DMS114 treated with DMSO at 0.1 percent for 48 hours (cell line): ENCODE data around the gene PLCB1.

ENCODE experiments used
- DNase-seq: peaks from one replicate; lab custom pipeline; 2025; ENCODE audit not compliant: unreplicated experiment; lab: John Stamatoyannopoulos, UW

The PLCB1 gene

DNA sequence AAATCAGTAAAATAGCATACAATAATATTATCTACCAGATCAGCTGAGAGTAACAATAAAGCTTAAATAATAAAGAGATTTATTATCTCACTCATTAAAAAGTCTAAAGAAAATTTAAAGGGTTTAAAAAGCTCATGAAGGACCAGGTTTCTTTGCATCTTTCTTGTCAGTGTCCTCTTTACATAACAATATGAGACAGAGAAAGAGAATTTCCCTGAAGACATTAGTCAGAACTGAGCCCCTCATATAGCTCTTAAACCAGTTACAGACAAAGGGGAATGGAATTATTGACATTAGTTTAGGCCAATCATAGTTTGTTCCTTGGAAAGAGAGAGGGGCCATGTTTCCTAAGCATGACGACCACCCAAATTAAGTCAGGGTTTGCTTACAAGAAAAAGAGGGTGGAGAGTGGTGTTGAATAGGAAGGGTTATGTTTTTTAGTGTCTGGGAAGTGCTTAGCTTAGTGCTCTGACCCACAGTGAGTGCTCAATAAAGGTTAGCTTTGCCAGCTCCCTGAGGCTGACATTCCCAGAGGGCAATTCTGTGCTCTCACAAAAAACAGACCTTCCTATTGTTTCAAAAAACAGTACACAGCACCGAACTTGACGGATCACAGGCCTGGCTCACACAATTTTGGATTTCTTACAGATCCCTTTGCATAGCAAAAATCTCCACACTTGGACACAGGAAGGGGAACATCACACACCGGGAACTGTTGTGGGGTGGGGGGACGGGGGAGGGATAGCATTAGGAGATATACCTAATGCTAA is 3.6 kb upstream of the PLCB1 start:
- DNase-seq: no peak

DNA sequence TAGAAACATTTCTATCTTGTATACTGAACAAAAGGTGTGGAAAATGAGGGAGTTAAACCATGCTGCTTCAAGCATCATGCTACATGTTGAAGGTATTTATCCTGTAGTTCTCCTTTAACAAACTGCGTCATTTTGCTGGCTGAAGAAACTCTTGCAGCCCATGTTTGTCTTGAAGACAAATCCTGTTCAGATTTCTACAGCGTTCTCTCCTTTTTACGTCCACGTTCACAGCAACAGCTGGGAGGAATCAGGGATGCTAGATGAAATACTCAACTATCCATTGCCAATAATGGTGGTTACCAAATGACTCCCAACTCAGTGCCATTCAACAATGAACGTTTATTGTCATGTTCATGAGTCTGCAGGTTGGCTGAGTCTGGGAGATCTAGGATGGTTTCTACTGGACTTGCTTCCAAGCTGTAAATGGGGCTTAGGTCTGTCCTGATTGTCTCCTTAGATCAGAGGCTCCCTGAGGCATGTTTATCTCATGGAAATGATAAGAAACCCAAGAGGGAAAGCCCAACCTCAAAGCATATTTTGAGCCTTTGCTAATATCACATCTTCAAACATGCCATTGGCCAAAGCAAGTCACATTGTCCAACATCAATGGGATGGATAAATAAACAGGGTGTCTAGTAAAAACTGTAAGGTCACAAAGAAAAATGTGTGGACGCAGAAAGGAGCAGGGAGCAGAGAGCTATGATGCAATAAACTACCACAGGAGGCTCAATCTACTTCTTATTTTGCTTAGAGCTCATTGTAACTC is 2.7 kb upstream of the PLCB1 start:
- DNase-seq: no peak

- no peak for DNase-seq
Measured at GRCh38 chr20:8130840-8131526, 1.1 kb upstream of the PLCB1 start.

GRCh38 chr20:8132484-8133309 is 631 bp downstream of the PLCB1 start:
- DNase-seq: no peak

DNA sequence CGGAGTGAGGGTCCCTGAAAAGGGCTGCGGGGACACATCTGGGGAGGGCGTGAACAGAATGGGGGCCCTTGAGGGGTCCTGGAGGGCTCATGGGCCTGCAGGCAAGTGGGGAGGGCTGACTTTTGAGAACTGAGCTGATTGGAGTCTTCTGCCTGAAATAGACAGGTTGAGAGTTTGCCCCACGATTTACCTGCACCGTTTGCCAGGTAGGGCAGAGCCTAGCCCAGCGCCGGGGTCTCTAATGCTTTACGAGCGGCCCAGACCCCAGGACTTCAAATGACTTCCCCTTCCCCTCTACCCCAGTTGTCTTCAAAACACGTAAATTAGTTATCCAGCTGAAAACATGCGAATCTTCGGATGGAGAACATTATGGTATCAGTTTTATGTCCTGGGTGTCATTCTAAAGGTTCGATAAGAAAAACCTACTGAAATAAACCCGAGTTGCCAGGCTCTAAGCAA is 1.3 kb downstream of the PLCB1 start:
- DNase-seq: no peak

- no peak for DNase-seq
Measured at GRCh38 chr20:8133851-8134451, 1.9 kb downstream of the PLCB1 start.

DNA sequence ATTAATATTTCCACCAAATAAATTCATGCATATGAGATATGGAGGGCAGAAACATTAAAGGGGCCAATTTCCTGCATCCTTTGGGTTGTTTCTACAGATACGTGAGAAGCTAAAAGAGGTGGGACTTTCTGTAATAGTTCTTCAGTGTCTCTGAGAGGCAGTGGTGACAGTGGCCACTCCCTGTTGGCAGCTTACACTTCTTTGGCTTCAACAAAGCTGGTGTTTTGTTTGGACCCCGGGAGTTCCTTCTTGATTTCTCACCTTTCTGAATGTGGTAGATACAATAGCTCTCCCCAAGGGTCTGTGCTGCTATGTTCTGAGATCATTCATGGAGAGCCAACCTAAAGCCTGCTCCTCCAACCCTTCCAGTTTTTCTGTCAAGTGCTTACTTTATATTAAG is 7.8 kb downstream of the PLCB1 start:
- DNase-seq: no peak

DNA sequence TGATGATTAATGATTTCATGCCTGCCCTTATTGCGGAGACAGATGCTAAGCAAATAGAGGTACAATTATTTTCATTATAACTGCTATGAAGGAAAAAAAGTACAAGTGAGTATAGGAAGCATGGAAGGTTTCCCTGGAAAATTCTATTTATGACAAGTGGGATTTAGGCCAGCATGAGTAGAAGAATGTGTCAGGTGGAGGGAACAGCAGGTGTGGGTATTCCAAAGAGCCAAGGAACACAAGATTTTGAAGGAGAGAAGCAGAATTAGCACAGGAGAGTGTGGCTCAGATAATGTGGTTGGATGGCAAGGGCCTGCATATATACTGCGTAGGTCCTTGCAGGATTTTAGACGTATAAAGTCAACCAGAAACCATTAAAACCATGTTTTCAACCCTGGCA is 11.4 kb downstream of the PLCB1 start:
- no peak for DNase-seq

GRCh38 chr20:8144282-8145245 is 12.5 kb downstream of the PLCB1 start:
- DNase-seq: no peak

- DNase-seq: no peak
Measured at GRCh38 chr20:8145246-8146168, 13.4 kb downstream of the PLCB1 start.

- no peak for DNase-seq
Measured at GRCh38 chr20:8147476-8147875, 15.4 kb downstream of the PLCB1 start.

GRCh38 chr20:8148501-8148900 is 16.4 kb downstream of the PLCB1 start:
- no peak for DNase-seq

- DNase-seq: no peak
Measured at GRCh38 chr20:8150591-8150990, 18.5 kb downstream of the PLCB1 start.

GRCh38 chr20:8151372-8151771 is 19.3 kb downstream of the PLCB1 start:
- DNase-seq: no peak

DNA sequence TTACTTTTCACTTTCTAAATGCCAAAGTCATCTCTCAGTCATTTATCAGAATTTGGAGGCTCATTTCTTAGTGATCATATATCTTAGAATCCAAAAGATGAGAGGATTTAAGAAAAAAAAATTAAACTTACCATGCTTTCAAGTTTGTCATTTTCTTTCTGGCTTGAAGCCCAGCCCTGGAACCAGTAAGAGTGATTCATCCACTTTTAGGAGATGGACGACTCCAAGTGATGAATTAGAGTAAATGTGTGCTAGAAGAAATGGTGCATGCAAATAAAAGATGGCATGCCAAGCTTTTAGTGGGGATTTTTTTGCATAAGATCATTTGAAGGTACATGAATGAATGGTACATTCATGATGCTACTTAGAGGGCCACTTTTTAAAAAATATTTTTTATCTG is 20.1 kb downstream of the PLCB1 start:
- no peak for DNase-seq

DNA sequence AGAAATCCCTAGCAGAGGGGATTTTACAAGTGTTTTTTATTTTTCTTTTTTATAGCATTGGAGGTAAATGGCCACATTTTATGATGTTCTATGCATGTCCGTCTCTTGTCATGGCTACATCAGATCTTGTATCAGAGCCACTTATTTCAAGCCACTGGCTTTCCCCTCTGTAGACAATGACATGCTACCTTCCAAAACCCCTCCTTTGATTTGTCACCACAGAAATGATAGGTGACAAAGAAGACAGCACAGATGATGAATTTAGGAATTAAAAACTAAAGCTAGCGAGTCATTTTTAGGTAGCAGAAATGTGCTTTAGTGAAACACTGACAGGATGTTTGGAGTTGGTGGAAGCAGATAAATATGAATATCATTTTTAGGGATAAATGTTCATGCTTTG is 20.8 kb downstream of the PLCB1 start:
- no peak for DNase-seq

- no peak for DNase-seq
Measured at GRCh38 chr20:8153281-8153908, 21.3 kb downstream of the PLCB1 start.

- no peak for DNase-seq
Measured at GRCh38 chr20:8154638-8155037, 22.6 kb downstream of the PLCB1 start.
